ENCODE data around the gene DERA.

GRCh38 chr12:16062611-16063010 is 151.5 kb downstream of the DERA start:
- TF ChIP-seq CTCF (IDR thresholded peaks at IDR 0.05; ENCODE audit: borderline replicate concordance, extremely low read depth, low read length, poor library complexity, severe bottlenecking) (no peak), EZH2 (IDR thresholded peaks at IDR 0.05; ENCODE audit: borderline replicate concordance, low read depth, low read length, severe bottlenecking) (no peak)

All from DND-41 (cell line).